Esophagus squamous epithelium (tissue), 5 donors: ENCODE data around the gene CTNNA3. TPM values are rescaled to one million over a fixed set of nuclear protein-coding genes. Genes with fewer than 3 reads are reported as not detected.

Experiments used
- DNase-seq: peaks from one replicate; lab custom pipeline; 2025; lab: John Stamatoyannopoulos, UW
- H3K27ac ChIP-seq, 4 donors: fragments of 200-600 bp; sonication (generic); one replicate each; pipeline ENCODE4 v1.5.1; 2016 to 2019; ENCODE audit warnings: mild to moderate bottlenecking in 1 of 4
- H3K27me3 ChIP-seq, 4 donors: fragments of 200-600 bp; sonication (generic); 1 replicate in 3 of 4; 2 replicates in 1 of 4; pipeline versions ENCODE4 v1.5.1 to v1.6.0; 2017 to 2021; ENCODE audit warnings: antibody characterized with exemption in 1 of 4
- H3K36me3 ChIP-seq, 3 donors: fragments of 200-600 bp; sonication (generic); one replicate each; pipeline ENCODE4 v1.5.1; 2016 to 2019
- H3K4me1 ChIP-seq, 3 donors: fragments of 200-600 bp; sonication (generic); one replicate each; pipeline ENCODE4 v1.5.1; 2017 to 2019
- H3K4me3 ChIP-seq, 4 donors: fragments of 200-600 bp; sonication (generic); 1 replicate in 3 of 4; 2 replicates in 1 of 4; pipeline ENCODE4 v1.5.1; 2016 to 2019; ENCODE audit warnings: mild to moderate bottlenecking in 2 of 4, moderate library complexity in 1 of 4
- H3K9me3 ChIP-seq, 3 donors: fragments of 200-600 bp; sonication (generic); one replicate each; pipeline ENCODE4 v1.5.1; 2016 to 2019
- CTCF ChIP-seq, 6 experiments: fragments of 450-650 bp in 4 of 6; fragments of 200-600 bp in 2 of 6; sonication (generic) in 2 of 6; IDR thresholded peaks; one replicate each; pipeline ENCODE4 v1.5.1; 2016 to 2019; ENCODE audit warnings: antibody characterized with exemption in 6 of 6, mild to moderate bottlenecking in 4 of 6, moderate library complexity in 4 of 6
- POLR2A ChIP-seq, 4 donors: fragments of 450-650 bp; IDR thresholded peaks; one replicate each; pipeline ENCODE4 v1.6.1; 2017; ENCODE audit warnings: antibody characterized with exemption in 4 of 4, mild to moderate bottlenecking in 4 of 4, moderate library complexity in 3 of 4
- WGBS, 2 donors: methylation state at CpG; one replicate each; pipeline ENCODE4 v1.1.5; 2018; 5-methylcytosine and 5-hydroxymethylcytosine counted together
- intact Hi-C: fragments of 100-400 bp; cut with DNase I; formaldehyde crosslinking; loops from one replicate; pipeline ENCODE4 v1.15.0; 2022
- total RNA-seq, 4 donors: library from RNA; depleted of rRNA; stranded (reverse); fragments of >200 nt; gene quantifications; one replicate each; pipeline ENCODE4 v1.1.0, GENCODE V29; 2016
- donor health status: DM: yes; HTN: yes; CAD: no.

The CTNNA3 gene
- total RNA-seq, 4 donors from 2014 or later, result 0.29 to 1.9 (median 0.61) TPM; not detected in 1

DNA sequence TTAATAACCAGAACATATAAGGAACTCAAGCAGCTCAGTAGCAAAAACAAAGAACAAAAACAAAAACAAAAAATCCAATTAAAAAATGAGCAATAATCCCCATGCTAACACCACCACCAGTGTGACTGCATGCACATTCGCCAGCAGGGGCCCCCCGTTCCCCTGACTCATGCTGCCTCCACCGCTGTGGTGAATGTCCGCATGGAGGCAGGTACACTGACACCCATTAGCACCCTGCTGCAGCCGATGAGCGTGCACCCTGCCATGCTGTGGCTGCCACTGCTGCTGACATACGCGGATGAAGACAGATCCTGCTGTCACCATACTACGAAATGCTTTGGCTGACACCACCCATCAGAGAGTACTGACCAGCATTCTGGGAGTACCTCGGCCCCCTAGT is 1091.8 kb downstream of the CTNNA3 start:
- no peaks in the 10 kb centered on the region for H3K36me3 ChIP-seq
- WGBS, 2 donors, result 83 to 88% methylated on average over 6 to 8 of the region's 10 CpGs
- DNase-seq, result no peak

DNA sequence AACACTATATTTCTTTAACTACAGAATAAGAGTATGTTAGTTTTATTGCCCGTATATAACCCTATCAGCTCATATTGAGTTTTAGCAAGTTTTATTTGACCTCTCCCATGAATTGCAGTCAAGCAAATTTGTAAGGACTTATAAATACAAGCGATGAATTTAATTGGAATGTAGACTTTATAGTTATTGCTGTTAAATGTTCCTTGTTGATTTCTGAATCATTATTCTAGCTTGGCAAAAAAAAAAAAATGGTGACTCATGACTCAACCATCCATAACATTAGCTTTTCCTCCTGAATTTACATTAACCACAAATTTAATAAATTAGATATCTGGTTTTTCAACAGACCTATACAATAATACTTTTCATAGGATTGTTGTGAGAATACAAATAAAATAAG is 1104.1 kb downstream of the CTNNA3 start:
- Histone ChIP-seq H3K27ac (no peak overlapping the region), H3K27me3 (no peaks in the 10 kb centered on the region), H3K4me1 (no peaks in the 10 kb centered on the region), H3K4me3 (no peak overlapping the region), H3K36me3 (no peaks in the 10 kb centered on the region), H3K9me3 (peaks cover 0 to 5% (median 0%) of the 10 kb centered on the region in 3 donors)
- DNase-seq, result no peak
- no peak for TF ChIP-seq POLR2A (IDR thresholded peaks at IDR 0.05)
- no peak for TF ChIP-seq CTCF (IDR thresholded peaks at IDR 0.05)
- WGBS, 2 donors, result 74 to 80% methylated on average over 2 of the region's 2 CpGs
- intact Hi-C loops, result no loop called here

More for the DNA sequence above, 1091.8 kb downstream of the CTNNA3 start:
- intact Hi-C loops, result no loop called here
- H3K27ac ChIP-seq, result no peak overlapping the region
- no peaks in the 10 kb centered on the region for H3K27me3 ChIP-seq
- no peak for TF ChIP-seq POLR2A (IDR thresholded peaks at IDR 0.05)
- TF ChIP-seq CTCF (IDR thresholded peaks at IDR 0.05), result no peak
- H3K4me1 ChIP-seq, result no peaks in the 10 kb centered on the region
- H3K4me3 ChIP-seq, result no peak overlapping the region
- peaks cover 0 to 16% (median 0%) of the 10 kb centered on the region in 3 donors for H3K9me3 ChIP-seq

DNA sequence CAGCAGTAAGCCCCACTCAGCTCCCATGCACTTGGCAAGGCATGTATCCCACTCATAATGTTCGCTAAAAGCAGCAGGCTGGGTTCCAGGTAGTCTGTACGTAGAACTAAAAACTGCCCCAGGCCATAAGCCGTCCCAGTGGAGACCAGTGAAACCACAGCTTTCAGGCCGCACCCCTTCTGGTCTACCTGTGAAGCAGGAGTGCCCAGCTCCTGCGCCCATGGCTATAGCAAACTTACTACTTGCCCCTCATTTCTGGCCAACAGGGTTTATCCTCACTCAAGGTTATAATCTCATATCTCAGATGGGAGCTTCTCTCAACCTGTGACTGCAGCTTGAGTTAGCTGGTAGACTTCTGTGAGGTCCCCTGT is 1108.3 kb downstream of the CTNNA3 start:
- intact Hi-C loops, result no loop called here
- H3K9me3 ChIP-seq, result no peaks in the 10 kb centered on the region
- WGBS, 2 donors, result 72 to 79% methylated on average over 4 to 5 of the region's 5 CpGs

DNA sequence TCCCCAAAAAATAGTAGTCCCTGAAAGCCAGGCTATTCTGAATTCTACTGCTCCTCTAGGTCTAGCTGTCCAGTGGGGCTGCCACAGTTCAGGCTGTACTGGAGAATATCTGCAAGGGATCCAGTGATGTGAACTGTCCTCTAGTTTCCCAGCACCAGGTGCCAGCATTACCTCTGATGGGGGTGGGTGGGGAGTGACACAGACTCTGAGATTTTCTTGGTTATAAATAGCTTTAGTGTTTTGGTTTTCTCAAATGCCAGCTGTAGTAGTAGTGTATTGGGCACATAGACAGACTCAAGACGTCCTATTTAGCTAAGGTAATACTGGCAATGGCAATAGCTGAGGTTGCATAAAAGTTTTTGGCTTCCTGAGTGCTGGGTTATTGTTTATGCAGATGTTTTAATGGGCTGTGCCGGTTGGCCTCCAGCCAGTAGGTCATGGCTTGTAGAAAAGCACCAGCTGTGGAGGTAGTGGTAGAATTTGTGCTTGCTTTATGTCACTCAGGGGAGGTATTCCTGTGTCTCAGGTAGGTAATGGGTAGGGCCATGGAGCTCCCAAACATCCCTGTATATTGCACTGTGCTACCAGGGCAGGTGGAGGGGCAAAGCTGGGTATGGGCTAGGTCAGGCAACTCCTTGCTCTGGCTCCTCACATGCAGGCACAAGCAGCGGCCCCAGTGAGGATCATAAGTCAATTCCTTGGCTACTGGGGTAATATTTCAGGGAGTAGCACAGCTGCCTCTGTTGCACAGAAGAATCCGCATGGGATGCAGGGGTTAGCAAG is 1108.9 kb downstream of the CTNNA3 start:
- Histone ChIP-seq H3K27ac (no peak overlapping the region), H3K36me3 (no peaks in the 10 kb centered on the region), H3K4me1 (no peaks in the 10 kb centered on the region), H3K9me3 (no peaks in the 10 kb centered on the region), H3K4me3 (no peak overlapping the region), H3K27me3 (no peaks in the 10 kb centered on the region)
- intact Hi-C loops, result no loop called here
- DNase-seq, result no peak
- no peak for TF ChIP-seq CTCF (IDR thresholded peaks at IDR 0.05)
- TF ChIP-seq POLR2A (IDR thresholded peaks at IDR 0.05), result no peak
- 38 to 63% methylated on average over 3 of the region's 4 CpGs for WGBS, 2 donors

More for the DNA sequence above, 1108.3 kb downstream of the CTNNA3 start:
- TF ChIP-seq POLR2A (IDR thresholded peaks at IDR 0.05) (no peak), CTCF (IDR thresholded peaks at IDR 0.05) (no peak)
- DNase-seq, result no peak
- Histone ChIP-seq H3K4me1 (no peaks in the 10 kb centered on the region), H3K4me3 (no peak overlapping the region), H3K27ac (no peak overlapping the region), H3K27me3 (no peaks in the 10 kb centered on the region), H3K36me3 (no peaks in the 10 kb centered on the region)

GRCh38 chr10:66586073-66586472 is 1109.9 kb downstream of the CTNNA3 start:
- TF ChIP-seq CTCF (IDR thresholded peaks at IDR 0.05), result no peak
- TF ChIP-seq POLR2A (IDR thresholded peaks at IDR 0.05), result no peak
- 36 to 46% methylated on average over 3 of the region's 5 CpGs for WGBS, 2 donors
- no peak for DNase-seq
- intact Hi-C loops, result no loop called here
- H3K36me3 ChIP-seq, result no peaks in the 10 kb centered on the region
- H3K9me3 ChIP-seq, result no peaks in the 10 kb centered on the region
- H3K27me3 ChIP-seq, result no peaks in the 10 kb centered on the region
- no peaks in the 10 kb centered on the region for H3K4me1 ChIP-seq
- no peak overlapping the region for H3K4me3 ChIP-seq
- no peak overlapping the region for H3K27ac ChIP-seq
